HK-2 (cell line): ENCODE measurements around the gene FOXO4.
A peak's percentile ranks its signal among the peaks of the same experiment; 100 is the strongest.
"Not testable (repeated sequence)": the region's sequence is repeated elsewhere in the genome, so short reads cannot be mapped to it uniquely, and the experiment has no call there.

Source experiments
- DNase-seq: peaks from one replicate; pipeline ENCODE4 v3.0.0-alpha.2; 2018; ENCODE audit not compliant: unreplicated experiment

FOXO4 gene

GRCh38 chrX:71095555-71095980, at the start of gene FOXO4:
TSS of gene FOXO4 (plus strand) at chrX:71095851. CDS start at chrX:71096529, 678 bp downstream.
- DNase-seq, result peak; percentile 86

- DNase-seq, result not testable (repeated sequence)
These were observed 47.8 kb upstream of the FOXO4 start for GRCh38 chrX:71047891-71048290.

- no peak for DNase-seq
These were observed 42.9 kb upstream of the FOXO4 start for GRCh38 chrX:71052721-71053120.

GRCh38 chrX:71053217-71053621, 42.4 kb upstream of the FOXO4 start:
- DNase-seq, result no peak

GRCh38 chrX:71056867-71057266, 38.8 kb upstream of the FOXO4 start:
- DNase-seq, result no peak

- DNase-seq, result no peak
These were observed 37.7 kb upstream of the FOXO4 start for GRCh38 chrX:71057848-71058530.

- DNase-seq, result no peak
These were observed 35.5 kb upstream of the FOXO4 start for GRCh38 chrX:71060127-71060526.

GRCh38 chrX:71067089-71067488, 28.6 kb upstream of the FOXO4 start:
- DNase-seq, result no peak

GRCh38 chrX:71067712-71068043, 28.0 kb upstream of the FOXO4 start:
- no peak for DNase-seq

GRCh38 chrX:71068044-71068918, 27.4 kb upstream of the FOXO4 start, which contains the start of gene SNX12:
TSS of gene SNX12 (minus strand) at chrX:71068334. CDS start at chrX:71068306, 28 bp downstream.
- peak; percentile 93 for DNase-seq

- DNase-seq, result no peak
These were observed 25.1 kb upstream of the FOXO4 start for GRCh38 chrX:71070531-71070930.

GRCh38 chrX:71081330-71082123, 14.1 kb upstream of the FOXO4 start:
- DNase-seq, result no peak

- DNase-seq, result no peak
These were observed 13.5 kb upstream of the FOXO4 start for GRCh38 chrX:71082124-71082647.

- DNase-seq, result no peak
These were observed 12.8 kb upstream of the FOXO4 start for GRCh38 chrX:71082822-71083221.

- no peak for DNase-seq
These were observed 9.8 kb upstream of the FOXO4 start for GRCh38 chrX:71085900-71086299.

GRCh38 chrX:71091263-71091662, 4.4 kb upstream of the FOXO4 start:
- DNase-seq, result no peak

GRCh38 chrX:71095033-71095432, 618 bp upstream of the FOXO4 start:
- no peak for DNase-seq

GRCh38 chrX:71095981-71096759, 519 bp downstream of the FOXO4 start:
- DNase-seq, result peak; percentile 20

GRCh38 chrX:71096760-71097032, 1.0 kb downstream of the FOXO4 start:
- no peak for DNase-seq

GRCh38 chrX:71098302-71098701, 2.7 kb downstream of the FOXO4 start:
- peak; percentile 25 for DNase-seq

GRCh38 chrX:71098951-71099506, 3.4 kb downstream of the FOXO4 start:
- no peak for DNase-seq
